ENCODE data around the gene GLMP.
A peak's percentile ranks its signal among the peaks of the same experiment; 100 is the strongest.
"Not testable (repeated sequence)": the region's sequence is repeated elsewhere in the genome, so short reads cannot be mapped to it uniquely, and the experiment has no call there.

Gene GLMP, protein sequence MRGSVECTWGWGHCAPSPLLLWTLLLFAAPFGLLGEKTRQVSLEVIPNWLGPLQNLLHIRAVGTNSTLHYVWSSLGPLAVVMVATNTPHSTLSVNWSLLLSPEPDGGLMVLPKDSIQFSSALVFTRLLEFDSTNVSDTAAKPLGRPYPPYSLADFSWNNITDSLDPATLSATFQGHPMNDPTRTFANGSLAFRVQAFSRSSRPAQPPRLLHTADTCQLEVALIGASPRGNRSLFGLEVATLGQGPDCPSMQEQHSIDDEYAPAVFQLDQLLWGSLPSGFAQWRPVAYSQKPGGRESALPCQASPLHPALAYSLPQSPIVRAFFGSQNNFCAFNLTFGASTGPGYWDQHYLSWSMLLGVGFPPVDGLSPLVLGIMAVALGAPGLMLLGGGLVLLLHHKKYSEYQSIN

DNA sequence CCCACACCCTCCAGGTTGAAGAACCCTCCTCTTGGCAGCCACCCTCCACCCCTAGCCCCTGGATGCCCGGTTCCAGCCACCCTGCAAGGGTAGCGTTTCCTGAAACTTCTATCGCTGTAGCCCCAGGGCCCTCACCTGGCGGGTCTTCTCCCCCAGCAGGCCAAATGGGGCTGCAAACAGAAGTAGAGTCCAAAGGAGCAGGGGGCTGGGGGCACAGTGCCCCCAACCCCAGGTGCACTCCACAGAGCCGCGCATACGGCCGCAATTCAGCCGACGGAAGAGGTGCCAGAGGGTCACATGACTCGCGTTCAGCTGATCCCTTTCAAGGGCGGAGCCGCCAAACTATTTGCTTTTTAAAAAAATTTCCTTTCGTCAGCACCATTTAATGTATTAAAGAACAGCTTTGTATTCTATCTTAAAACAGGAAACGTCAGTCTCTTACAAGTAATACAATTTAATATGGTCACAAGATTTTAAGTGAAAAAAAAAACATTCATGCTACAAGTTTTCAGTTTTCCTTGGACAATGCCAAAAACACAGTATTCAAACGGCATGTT is at the start of gene GLMP:
Gene GLMP (minus strand): TSS at position 289 of the 557 bp plus-strand sequence. CDS start 34 bp downstream, at position 255.
- peak within 1 kb of the TSS; percentile 56 for H3K4me3 ChIP-seq (ENCODE audit: low read depth, low read length)

DNA sequence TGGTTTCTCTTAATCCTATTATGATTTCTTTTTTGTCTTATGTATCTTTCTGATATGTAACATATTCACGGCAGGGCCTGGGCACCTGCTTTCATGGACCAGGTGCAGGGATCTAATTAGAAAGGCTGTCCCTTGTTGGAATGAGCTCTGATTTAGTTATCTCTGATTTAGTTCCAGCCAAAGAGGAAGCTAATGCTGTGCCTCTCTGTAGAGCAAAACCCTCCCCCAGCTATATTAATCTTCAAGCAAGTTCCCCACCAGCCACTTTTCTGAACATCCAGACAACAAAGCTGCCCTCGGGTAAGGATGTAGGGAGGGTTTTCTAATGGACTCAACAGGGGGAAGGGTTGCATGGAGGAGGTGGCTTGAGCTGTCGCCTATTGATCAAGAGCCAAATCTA is 48.9 kb upstream of the GLMP start:
- H3K4me3 ChIP-seq (ENCODE audit: low read depth, low read length) = no peak overlapping the region

DNA sequence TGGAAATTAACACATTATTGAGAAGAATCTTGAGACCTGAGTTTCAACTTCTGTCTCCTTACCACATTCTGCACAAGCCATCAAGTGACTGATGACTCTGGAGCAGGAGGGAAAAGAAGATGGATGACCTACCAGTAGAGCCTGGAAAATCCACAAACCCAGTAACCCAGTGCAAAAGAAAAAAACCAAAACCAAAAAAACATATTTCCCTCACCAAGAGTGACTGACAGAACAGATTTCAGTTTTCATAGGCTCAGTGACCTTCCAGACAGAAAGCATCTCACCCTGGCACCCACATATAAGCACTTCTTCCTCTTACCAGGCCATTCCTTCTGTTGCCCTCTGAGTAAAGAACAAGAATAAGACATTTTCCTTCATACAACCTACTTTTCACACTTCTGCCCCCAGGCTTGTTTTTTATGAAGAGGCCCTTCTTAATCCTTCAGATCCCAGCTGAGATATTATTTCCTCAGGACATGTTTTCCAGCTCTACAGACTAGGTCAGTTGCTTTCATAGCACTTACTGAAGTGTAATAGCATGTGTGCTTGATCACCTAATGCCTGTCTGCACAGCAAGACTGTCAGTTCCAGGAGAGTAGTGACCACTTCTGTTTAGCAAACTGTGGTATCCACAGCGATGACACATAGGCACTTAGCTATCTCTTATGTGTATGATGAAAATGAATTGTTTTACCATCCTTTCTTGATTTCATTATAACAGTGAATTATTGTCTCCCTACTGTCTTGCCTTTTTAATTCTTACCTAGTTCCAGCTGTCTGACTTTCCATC is 46.9 kb upstream of the GLMP start:
- no peak overlapping the region for H3K4me3 ChIP-seq (ENCODE audit: low read depth, low read length)

DNA sequence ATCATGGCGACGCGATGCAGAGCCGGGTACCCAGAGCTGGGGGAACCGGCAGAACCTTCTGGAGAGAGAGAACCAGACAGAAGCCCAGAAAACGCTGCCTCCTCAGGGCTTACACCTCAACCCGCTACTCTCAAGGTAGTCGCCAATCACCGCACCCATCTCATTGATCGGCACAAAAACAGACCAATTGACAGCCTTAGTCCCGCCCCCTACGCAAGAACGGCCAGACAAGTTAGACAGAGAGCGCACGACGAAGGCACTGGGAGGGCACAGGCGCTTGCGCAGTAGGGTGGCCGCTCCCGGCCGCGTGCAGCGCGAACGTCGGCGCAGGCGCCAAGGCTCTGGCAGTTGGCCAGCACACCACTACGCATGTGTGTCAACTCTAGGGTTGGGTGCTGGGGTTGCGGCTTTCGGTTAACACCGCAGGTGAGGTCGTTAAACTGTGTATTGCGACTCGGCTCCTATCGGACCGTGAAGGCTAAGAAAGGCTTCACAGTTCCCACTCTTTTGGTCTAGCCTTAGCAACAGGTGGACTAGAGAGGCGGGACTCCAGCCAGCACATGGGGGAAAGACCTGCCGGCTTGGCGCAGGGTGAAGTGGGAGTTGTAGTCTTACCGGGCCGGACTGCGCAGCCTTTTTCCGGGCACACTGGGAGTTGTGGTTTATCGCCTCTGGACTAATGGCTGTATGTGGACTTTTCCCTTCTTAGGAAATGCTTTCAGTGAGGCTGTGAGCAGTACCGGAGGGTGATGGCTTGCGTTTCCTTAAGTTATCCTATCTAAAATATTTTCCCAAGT is 42.9 kb upstream of the GLMP start, which contains the start of the genes CCT3 and TSACC:
Gene CCT3 (minus strand): TSS at position 113 of the 797 bp plus-strand sequence. CDS start 108 bp downstream, at position 5.
Gene TSACC (plus strand): TSS at position 347 of the 797 bp plus-strand sequence. CDS start 1,232 bp downstream, outside the sequence.
- peak within 1 kb of the TSS; percentile 96 for H3K4me3 ChIP-seq (ENCODE audit: low read depth, low read length)

DNA sequence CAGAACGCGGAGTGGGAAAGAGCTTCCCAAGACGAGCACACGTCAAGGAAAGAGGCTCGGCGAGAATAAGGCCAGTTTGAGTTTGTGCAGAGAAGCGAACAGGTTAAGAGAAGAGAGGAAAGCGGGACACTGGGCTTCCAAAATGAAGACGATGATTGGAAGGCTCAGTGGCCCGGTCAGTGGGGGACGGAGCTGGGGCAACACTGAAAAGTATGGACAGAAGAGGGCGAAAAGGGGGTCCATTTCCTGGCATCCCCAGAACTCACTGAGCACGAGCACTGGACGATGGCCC is 42.4 kb upstream of the GLMP start:
- peak overlapping the region; percentile 96 for H3K4me3 ChIP-seq (ENCODE audit: low read depth, low read length)

DNA sequence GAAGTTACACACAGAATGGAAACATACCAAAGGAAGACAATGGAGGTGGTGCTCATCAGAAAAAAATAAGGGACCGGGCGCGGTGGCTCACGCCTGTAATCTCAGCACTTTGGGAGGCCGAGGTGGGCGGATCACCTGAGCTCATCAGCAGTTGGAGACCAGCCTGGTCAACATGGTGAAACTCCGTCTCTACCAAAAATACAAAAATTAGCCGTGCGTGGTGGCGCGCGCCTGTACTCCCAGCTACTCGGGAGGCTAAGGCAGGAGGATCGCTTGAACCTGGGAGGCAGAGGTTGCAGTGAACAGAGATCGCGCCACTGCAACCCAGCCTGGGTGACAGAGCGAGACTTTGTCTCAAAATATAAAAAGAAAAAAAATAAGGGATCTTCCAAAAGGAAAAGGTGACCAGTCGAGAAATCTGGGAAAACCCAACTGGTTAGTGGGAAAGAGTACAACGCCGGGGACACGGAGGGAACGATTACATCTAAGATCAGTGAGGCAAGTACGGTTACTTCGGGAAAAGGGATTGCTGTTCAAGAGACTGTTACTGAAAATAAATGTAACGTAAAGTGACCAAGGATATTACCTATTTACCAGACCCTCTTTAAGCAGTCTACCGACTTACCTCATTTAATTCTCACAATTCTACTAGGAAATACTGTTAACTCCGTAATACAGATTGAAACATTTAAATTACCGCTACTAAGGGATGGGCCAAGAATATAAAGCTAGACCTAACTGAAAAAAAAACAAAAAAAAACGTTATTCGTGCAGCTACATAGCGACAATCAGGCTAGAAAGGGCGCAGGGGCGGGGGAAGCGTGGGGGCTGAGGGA is 41.8 kb upstream of the GLMP start:
- peak overlapping the region; percentile 96 for H3K4me3 ChIP-seq (ENCODE audit: low read depth, low read length)

DNA sequence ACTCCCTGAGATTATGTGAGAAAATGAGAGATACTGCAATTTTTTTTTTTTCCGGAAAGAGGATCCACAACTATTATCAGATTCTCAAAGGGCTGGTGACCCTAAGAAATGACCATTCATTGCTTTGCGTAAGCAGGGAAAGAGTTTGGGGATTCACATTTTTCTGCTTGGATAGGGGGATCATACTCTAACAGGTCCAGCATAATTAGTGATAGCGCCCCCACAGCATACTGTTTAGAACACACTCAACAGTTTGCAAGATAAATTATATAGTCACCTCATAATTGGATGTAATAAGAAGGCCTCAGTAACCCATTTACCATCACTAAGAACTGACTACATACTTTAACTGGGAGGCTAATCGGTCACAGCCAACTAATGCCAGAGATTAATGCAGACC is 40.8 kb upstream of the GLMP start:
- H3K4me3 ChIP-seq (ENCODE audit: low read depth, low read length) = peak overlapping the region; percentile 96

DNA sequence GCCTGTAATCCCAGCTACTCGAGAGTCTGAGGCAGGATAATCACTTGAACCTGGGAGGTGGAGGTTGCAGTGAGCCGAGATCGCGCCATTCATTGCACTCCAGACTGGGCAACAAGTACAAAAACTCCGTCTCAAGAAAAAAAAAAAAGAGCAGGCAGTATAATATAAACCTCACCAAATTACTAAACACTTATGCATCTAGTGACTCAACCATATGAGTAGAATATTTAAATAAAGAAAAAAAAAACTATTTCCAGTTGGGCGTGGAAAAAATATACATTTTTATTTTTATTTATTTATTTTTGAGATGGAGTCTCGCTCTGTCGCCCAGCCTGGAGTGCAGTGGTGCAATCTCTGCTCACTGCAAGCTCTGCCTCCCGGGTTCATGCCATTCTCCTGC is 27.7 kb upstream of the GLMP start:
- not testable (repeated sequence) for H3K4me3 ChIP-seq (ENCODE audit: low read depth, low read length)

DNA sequence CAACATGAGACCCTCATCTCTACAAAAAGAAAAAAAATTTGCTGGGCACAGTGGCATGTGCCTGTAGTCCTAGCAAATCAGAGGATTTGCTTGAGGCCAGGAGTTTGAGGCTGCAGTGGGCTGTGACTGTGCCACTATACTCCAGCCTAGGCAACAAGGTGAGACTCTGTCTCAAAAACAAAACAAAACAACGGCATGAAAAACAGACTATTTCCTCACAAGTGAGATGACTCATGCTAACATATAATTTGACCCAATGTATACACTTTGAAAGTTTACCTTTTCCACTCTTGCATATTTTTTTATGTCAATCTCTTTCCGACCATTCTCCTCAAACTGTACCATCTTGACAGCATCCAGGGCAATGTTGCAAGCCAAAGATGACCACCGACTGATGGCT is 25.1 kb upstream of the GLMP start:
- H3K4me3 ChIP-seq (ENCODE audit: low read depth, low read length) = no peak overlapping the region

DNA sequence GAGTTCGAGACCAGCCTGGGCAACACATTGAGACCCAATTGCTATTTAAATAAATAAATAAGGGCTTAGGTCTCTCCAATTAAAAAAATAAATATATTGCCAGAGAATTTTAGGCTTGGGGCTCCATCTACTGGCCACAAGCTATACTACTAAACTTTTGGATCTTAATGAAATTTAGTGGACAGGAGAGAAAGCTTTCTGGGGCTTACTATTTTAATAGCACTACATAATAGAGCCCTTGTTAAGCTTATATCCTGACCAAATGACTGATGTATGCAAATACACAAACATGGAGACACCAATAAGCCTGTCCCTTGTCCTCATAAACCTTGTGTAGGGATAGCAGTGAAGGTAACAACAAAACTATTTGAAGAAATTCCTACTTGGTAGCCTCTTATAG is 24.2 kb upstream of the GLMP start:
- no peak overlapping the region for H3K4me3 ChIP-seq (ENCODE audit: low read depth, low read length)

DNA sequence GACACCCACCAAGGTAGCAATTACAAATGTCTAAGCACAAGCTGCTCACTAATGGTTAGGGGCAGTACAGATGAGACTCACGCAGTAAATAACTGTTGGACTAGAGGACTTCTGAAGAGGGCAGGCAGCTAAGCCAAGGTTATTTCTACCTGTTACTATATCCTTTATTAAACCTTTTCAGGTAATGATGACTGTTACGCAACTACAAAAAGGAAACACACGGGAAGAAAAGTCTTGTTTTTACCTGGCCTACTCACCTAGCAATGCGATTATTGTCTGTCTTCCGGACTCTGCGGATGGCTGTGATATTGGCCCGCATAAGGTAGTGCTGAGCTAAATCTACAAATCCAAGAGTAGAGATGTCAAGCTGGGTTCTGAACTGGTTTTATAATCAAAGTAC is 21.4 kb upstream of the GLMP start:
- H3K4me3 ChIP-seq (ENCODE audit: low read depth, low read length) = no peak overlapping the region

DNA sequence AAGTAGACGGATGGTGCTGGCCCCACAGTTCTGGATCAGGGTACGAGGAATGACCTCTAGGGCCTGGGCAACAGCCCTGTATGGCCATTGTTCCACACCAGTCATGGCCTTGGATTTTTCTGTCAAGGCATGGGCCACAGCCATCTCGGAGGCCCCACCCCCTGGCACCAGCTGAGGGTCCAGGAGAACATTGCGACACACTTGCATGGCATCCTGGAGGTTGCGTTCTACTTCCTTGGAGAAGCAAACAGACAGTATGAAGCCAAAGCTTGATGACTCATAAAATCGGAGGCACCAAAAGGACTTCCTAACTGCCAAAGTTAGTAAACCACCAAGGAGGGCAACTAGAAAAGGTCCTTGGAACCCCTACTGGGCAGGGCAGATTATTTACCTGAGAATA is 15.5 kb upstream of the GLMP start:
- no peak overlapping the region for H3K4me3 ChIP-seq (ENCODE audit: low read depth, low read length)

DNA sequence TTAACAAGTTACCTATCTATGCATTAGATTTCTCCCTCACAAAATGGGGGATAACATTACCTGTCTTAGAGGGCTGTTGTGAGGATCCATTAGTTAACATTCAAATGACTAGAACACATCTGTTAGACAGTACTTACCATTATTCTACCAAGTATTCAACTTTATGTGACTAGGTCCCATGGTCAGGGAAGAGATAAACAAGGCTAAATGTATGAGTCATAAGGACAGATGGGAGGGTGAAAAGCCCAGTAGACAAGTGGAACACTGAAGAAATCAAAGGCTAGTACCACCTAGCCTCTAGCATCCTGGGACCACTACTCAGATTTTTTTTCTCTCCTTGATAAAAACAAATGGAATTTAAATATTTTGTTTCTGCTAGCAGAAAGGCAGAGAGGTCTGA is 12.6 kb upstream of the GLMP start:
- no peak overlapping the region for H3K4me3 ChIP-seq (ENCODE audit: low read depth, low read length)

DNA sequence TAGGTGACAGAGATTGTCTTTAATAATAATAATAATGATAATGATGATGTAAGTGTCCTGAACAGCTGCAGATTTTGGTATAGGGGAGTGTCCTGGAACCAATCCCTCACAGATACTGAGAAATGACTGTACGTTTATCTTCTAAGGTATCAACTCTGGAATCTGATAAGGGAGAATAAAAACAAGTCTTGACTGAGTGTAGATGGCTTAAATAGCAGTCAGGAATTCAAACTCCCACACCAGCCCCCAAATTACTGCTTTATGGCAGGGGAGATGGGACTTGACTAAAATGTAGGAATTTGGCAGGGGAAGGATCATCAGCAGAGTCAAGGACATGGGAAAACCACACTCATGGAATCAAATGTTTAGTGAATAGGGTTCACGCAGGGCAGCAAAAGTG is 9.7 kb upstream of the GLMP start:
- H3K4me3 ChIP-seq (ENCODE audit: low read depth, low read length) = no peak overlapping the region

DNA sequence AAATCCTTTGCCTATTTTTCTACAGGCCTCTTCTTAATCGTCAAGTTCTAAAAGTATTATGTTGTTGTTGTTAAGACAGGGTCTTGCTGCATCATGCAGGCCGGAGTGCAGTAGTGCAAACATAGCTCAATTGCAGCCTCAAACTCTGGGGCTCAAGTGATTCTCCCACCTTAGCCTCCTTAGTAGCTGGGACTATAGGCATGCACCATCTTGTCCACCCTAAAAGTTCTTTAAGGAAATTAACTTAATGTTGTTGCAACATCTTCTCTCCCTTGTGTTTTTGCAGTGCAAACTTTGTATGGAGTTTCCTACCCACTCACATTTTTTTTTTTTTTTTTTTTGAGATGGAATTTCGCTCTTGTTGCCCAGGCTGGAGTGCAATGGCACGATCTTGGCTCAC is 7.8 kb upstream of the GLMP start:
- no peak overlapping the region for H3K4me3 ChIP-seq (ENCODE audit: low read depth, low read length)

DNA sequence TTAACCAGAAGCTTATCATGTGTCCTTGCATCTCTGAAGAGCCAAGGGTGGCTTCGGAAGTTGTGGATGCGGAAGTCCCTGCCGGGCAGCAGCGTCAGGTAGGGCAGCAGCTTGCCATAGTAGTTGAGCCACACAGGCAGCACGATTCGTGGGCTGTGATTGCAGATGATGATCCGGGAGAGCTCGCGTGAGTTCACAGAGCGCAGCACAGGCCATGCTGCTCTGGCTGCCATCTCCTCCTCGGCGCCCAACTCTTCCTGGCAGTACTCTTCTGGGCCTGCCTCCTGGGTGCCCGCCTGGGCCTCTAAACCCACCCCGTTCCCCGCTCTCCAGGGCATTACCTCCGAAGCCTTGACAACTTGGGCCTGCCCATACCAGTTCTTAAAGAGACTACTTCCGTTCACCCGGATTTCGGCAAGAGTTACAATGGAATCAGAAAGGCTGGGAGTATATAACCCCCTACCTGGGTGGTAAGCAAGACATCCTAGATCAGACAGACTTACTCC is 3.4 kb upstream of the GLMP start, which contains the start of gene VHLL:
Gene VHLL (minus strand): TSS at position 456 of the 506 bp plus-strand sequence. CDS start 118 bp downstream, at position 338.
- H3K4me3 ChIP-seq (ENCODE audit: low read depth, low read length) = no peak within 1 kb of the TSS

DNA sequence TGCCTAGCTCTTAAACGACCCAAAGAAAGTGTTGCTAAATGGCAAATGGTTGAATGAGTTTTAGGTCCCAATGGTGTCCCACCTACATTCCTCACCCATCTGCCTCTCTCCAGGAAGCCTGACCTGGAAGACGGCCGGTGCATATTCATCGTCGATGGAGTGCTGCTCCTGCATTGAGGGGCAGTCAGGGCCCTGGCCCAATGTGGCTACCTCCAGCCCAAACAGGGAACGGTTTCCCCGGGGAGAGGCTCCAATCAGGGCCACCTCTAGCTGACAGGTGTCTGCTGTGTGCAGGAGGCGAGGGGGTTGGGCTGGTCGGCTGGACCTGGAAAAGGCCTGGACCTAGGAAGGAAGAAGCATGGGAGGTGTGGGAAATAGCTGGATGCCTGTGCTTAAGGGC is 1.6 kb downstream of the GLMP start:
- no peak overlapping the region for H3K4me3 ChIP-seq (ENCODE audit: low read depth, low read length)

DNA sequence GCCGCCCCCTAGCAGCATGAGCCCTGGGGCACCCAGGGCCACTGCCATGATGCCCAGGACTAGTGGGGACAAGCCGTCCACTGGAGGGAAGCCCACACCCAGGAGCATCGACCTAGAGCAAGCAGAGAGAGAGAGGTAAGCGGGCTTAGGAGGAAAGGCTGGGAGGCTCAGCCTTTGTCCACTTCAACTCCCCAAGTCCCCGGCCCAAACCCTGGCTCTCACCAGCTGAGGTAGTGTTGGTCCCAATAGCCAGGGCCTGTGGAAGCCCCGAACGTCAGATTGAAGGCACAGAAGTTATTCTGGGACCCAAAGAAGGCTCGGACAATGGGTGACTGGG is 2.4 kb downstream of the GLMP start:
- H3K4me3 ChIP-seq (ENCODE audit: low read depth, low read length) = no peak overlapping the region

DNA sequence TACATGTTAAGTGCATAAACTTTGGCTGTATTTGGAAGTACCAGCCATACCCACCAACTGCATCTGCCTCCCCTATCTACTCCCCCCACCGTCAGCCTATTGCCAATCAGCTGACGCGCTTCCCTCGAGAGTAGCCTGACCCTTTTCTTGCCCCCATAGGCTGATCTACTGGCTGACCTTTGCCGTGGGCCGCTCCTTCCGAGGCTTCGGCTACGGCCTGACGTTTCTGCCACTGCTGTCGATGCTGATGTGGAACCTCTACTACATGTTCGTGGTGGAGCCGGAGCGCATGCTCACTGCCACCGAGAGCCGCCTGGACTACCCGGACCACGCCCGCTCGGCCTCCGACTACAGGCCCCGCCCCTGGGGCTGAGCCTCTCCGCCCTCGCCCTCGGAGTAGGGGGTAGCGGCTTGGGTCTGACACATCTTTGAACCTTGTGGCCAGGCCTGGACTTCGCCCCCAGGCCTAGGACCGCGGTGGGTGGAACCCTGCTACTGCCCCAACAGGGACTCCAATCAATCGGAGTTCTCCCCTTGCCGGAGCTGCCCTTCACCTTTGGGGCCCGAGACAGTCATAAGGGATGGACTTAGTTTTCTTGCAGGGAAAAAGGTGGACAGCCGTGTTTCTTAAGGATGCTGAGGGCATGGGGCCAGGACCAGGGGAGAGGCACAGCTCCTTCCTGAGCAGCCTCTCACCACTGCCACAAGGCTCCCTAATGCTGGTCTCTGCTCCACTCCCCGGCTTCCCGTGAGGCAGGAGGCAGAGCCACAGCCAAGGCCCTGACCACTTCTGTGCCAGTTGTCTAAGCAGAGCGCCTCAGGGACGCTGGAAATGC is 4.0 kb downstream of the GLMP start:
- peak overlapping the region; percentile 24 for H3K4me3 ChIP-seq (ENCODE audit: low read depth, low read length)
